ENCODE results near the gene S100A3.

S100A3 gene

DNA sequence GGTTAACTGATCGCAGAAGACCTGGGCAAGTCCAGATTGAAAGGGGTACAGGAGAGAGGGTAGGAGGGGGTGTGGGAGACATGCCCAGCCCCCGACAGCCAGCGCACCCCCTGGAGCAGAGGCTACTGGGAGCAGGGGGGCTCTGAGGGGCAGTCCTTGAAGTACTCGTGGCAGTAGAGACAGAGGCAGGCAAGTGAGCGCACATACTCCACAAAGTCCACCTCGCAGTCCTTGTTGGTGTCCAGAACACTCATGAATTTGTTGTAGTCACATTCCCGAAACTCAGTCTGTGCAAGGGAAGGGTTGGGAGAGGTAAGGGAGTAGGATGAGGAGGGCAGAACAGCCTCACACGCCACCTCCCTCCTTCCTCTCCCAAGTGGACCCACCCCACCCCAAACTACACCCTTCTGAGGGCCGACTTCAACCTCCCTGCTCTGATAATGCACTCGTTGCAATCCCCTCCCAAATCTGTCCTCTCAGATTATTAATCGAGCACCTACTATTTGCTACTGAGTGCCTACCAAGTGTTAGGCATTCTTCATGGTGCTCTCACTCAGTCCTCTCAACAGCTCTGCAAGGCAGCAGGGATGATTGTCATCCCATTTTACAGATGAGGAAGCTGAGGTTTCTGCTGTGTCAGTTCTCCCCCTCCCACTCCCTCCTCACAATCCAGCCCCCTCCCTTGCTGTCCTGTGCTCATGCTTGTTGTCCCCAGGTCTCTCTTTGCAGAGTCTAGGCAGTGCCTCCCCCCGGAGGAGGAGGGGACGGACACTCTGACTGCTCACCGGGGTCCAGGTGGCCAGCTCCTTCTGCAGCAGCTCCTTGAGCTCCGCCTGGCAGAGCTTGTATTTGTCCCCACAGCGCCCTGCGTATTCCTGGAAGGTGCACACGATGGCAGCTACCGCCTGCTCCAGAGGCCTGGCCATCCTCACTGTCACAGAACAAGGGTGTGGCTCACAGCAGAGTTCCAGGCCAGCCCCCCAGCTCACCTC, 1.2 kb downstream of the S100A3 start:
- peak; percentile 42 for DNase-seq

- DNase-seq: no peak
Observed at GRCh38 chr1:153546796-153547559, 2.1 kb downstream of the S100A3 start.

DNA sequence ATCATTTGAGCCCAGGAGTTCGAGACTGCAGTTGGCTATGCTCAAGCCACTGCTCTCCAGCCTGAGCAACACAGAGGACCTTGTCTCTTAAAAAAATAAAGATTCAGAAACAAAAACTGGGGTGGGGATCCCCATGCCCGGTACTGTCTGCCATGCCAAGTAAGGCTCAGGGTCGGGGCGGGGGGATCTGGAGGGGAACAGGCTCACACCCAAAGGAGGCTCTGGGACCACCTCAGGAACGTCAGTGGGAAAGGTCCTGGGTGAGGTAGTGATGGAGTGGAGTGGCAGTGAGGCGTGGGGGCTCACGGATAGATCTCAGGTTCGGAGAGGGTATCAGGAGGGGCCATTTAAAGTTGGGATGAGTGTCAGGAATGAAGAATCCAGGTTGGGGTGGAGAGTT, 2.7 kb downstream of the S100A3 start:
- DNase-seq: no peak

DNA sequence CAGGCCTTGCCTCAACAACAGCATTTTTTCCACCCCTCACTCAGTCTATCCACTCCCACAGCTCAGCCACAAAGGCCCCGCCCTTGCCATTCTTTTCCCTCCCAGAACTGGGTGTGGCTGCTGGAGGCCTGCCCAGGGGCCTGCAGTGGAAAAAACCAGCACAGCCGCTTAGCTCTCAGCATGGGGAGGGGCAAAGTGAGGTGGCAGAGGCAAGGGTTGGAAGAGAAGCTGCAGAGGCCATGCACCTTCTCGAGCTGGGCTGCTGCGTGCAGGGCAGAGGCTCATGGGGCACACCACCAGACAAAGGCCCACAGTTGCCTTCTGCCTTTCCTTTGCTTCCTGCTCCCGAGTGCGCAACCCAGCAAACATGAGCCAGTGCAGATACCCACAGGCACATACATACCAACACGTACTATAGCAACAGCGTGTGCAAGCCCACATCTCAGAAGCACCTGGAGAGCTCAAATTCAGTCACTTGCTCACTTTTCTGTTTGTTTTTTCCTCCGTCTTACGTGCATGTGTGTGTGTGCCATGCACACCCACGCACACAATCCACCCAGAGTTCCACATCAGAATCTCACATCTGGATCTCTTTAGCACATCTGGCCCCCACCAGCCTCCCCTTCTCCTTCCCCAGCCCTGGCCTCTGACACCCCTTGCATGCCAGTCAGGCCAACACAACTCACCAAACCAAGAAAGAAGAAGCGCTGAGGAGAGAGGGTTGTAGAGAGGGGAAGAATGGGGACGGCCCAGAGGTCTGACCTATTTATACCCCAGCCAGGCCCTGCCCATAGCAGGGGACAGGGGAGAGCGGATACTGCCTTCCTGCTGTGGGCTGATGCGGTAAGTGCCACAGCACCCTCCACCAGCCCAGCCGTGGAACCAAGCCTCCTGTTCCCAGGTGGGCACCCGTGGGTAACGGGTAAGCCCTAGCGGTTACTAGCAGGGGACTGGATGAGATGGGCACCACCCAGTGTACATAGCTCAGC, 3.7 kb downstream of the S100A3 start, which contains the start of gene S100A4:
TSS of gene S100A4 (minus strand) at position 740 of the 989 bp plus-strand sequence. CDS start 1,012 bp downstream, outside the sequence.
- peak; percentile 96 for DNase-seq

- no peak for DNase-seq
Observed at GRCh38 chr1:153544453-153545066, 4.5 kb downstream of the S100A3 start.

- DNase-seq: no peak
Observed at GRCh38 chr1:153543736-153544135, 5.3 kb downstream of the S100A3 start.

- DNase-seq: no peak
Observed at GRCh38 chr1:153542956-153543711, 5.9 kb downstream of the S100A3 start.

DNA sequence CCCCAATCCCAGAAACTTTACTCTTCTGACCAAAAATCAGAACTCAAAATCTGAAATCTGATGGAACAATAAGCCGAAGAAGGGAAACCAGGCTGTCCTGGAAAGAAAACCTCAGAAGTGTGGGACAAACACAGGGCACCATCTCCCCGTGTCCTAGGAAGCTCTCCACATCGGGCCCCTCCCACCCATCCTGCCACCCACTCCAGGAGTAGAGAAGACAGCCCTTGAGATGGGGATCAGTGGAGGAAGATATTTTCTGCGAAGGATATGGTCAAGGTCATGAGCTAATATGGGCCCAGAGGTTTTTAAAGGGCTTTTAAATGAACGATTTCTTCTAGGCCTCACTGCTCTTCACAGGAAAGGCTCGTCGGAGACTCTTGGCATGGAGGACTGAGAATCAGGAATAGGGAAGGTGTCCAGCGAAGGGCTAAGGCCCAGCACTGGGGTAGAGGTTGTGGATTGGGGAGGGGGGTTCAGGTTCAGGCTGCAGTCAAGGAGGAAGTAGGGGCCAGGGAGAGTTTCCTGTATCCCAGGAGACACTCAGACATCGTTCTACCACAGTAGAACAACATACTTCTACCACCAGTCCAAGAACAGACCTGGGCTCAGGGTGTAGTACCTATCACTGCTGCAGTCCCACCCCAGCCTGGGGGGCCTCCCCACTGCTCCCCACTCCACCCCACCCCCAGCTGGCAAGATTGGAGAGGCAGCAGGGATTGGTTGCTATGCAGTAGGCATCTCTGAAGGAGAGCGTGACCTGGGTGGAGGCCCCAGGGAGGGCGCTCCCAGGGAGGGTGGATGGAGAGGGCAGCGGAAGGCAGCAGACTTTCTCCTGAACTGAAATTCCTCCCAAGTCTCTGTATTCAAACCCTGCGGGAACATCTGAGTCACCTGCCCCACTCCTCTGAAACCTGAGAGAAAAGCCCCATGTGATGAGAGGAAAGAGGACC, 7.1 kb downstream of the S100A3 start:
- DNase-seq: no peak

DNA sequence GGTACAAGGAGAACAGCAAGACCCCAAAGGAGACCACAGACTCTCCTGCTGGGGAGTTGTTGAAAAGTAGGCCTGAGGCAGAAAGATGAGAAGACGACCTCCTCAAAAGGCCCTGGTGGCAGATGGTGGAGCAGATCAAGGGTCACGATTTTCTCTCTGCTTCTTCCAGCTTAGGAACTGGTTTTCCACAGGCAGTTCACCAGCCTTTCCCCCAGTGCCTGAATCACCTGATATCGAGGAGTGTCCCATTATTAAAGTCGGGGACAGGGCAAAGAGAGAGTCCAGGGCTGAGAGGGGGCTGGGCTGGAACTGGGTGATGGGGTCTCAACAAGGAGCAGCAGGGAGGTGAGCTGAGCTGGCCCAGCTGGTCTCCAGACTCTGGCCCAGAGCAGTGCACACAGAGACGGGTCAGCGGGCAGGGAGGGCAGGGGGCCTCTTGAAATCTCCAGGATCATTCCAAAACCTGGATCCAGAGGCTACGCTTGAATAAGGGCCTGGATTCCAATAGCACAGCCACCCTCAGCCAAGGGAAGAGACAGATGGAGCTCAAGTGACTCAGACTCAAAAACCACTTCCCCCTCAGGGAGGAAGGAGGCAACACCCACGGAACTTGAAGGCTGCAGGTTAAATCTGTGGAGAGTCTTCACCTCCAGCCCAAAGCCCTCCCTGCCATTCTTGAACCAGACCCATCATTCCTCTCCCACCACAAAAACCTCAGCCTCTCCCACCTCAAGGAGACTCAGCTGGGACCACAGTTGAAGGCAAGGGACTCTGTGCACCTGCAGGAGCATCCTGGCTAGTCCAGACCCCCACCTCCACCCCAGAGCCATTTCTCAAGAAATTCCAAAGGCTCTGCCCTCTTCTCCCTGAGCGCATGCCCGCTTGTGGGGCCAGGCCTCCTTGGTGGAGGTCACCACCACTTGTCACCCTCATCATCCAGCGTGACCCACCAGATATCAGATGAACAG, 8.4 kb downstream of the S100A3 start, which contains the start of gene S100A5:
TSS of gene S100A5 (minus strand) at position 541 of the 968 bp plus-strand sequence. CDS start 743 bp downstream, outside the sequence.
- DNase-seq: peak; percentile 85

DNA sequence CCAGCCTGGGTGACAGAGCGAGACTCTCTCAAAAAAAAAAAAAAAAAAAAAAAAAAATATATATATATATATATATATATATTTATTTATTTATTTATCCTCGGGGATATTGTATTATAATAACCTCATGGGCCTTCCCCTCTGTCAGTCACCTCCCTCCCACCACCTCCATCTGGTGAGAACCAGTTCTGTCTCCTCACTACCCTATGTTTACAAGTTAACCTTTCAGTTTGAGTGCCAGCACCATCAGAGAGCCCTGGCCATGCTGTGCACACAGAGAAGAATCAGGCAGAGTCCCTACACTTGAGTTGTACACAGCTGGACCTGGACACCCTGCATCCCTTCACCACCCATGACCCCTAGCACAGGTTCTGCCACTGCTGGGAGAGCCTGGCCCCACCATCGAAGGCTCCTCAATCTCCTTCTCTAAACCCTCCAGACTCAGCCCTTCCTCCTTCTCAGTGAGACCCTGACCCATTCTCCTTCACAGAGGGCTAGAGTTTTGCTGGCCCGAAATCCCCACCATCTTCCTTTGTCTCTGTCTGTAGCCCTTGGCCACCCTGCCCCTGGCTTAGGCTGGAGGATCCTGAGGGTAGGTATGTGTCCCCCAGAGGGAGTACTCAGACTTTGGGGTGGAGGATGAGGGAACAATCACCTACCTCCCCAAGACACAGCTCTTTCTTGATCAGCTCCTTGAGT, 9.5 kb downstream of the S100A3 start:
- no peak for DNase-seq

DNA sequence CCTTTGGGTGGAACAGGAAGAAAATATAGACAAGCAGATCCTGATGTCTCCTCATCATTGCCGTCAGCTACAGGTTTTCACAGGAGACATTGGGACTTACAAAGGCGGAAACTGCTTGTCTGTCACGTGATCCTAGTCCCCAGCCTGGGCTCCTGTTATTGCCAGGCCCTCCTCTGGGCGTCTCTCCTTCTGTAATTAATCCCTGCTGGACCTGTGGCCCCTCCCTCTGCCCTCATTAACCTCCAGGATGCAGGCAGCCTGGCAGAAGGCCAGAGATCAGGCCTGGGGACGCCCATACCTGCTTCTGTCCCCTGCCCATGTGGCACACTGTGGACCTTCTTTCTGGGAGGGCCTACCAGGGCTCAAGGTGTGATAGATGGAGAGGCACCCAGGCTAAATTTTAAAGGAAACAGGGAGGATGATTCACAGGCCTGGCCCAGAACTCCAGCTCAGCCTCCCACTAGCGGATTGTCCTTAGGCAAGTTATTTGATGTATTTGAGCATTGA, 10.7 kb downstream of the S100A3 start:
- no peak for DNase-seq

DNA sequence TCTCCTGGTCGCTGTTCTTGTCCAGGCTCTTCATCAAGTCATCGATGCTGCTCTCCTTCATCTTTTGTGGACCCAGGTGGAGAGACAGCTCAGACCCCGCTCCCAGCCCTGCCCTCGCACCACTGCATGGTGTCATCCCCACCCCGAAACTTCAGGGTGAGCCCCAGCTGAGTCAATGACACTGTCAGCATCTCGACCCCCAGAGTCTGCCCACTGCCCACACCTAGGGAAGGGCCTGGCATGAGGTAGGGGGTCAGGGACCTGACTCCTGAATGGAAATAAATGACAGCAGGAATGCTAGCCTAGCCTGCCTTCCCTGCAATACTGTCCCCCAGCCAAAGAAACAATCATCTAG, 11.7 kb downstream of the S100A3 start:
- DNase-seq: no peak

DNA sequence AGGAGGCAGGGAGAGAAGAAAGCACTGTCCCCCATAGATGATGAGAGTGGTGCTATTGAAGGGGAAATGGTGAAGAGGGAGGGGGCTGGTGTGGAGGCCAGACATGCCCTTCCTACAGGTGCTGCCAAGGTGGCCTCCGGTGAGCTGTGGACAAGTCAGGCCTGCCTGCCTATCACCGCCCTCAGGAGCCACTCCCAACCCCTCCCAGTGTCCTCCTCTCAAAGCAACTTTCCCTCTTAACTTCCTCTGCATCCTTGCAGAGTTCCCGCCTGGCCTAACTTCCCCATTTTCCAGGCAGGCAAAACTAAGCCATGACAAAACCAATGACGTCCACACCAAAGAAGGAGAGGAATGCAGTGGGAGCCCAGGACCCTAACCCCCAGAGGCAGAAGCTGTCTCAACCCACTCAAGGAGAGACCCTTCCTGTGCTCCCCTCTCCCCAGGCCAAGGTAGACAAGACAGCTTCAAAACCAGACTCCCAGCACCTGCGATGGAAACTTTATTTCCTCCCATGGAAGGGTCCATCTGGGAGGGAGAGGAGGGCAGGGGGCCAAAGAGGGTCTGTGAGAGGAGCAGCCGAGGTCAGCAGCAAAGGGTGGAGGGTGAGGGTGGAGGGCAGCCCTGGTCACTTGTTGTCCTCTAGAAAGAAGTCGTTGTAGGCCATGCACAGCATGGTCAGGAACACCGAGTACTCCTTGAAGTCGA, 12.2 kb downstream of the S100A3 start:
- DNase-seq: peak; percentile 64

- peak; percentile 93 for DNase-seq
Observed at GRCh38 chr1:153536012-153536670, 12.9 kb downstream of the S100A3 start.

GRCh38 chr1:153535242-153536011, 13.6 kb downstream of the S100A3 start, which contains the start of gene S100A6:
S100A6 (minus strand) TSS chr1:153535991; CDS start chr1:153535339, 652 bp downstream.
- DNase-seq: peak; percentile 79

- no peak for DNase-seq
Observed at GRCh38 chr1:153534925-153535241, 14.2 kb downstream of the S100A3 start.

Measured in activated effector memory CD4-positive, alpha-beta T cell treated with anti-CD3 and anti-CD28 coated beads, Interleukin-2, amount 50 U/mL, for 16 hours (primary cell).